GM21529 (cell line): ENCODE data around the gene ZNF3.

Experiments used
- ATAC-seq: cut with Tn5 transposase; IDR thresholded peaks from one replicate; pipeline ENCODE4 v1.9.1; 2021; ENCODE audit not compliant: unreplicated experiment

Gene ZNF3

GRCh38 chr7:100088621-100089457 lies 7.3 kb upstream of the ZNF3 start, which contains the start of gene COPS6:
Gene COPS6 (plus strand): TSS chr7:100088969. CDS start chr7:100088991, 22 bp downstream.
- peak; percentile 68 for ATAC-seq

- no peak for ATAC-seq
Observed at GRCh38 chr7:100088095-100088620, 6.6 kb upstream of the ZNF3 start.

GRCh38 chr7:100087055-100087750 lies 5.7 kb upstream of the ZNF3 start:
- no peak for ATAC-seq

GRCh38 chr7:100085515-100085914 lies 4.0 kb upstream of the ZNF3 start:
- no peak for ATAC-seq

GRCh38 chr7:100082978-100083377 lies 1.5 kb upstream of the ZNF3 start:
- no peak for ATAC-seq

GRCh38 chr7:100080907-100081534 lies 502 bp downstream of the ZNF3 start:
- ATAC-seq, result no peak

- no peak for ATAC-seq
Observed at GRCh38 chr7:100079024-100079560, 2.4 kb downstream of the ZNF3 start.

GRCh38 chr7:100077205-100077604 lies 4.3 kb downstream of the ZNF3 start:
- ATAC-seq, result no peak

- ATAC-seq, result no peak
Observed at GRCh38 chr7:100075418-100075817, 6.1 kb downstream of the ZNF3 start.

- ATAC-seq, result no peak
Observed at GRCh38 chr7:100074841-100075240, 6.7 kb downstream of the ZNF3 start.

GRCh38 chr7:100072462-100072861 lies 9.1 kb downstream of the ZNF3 start:
- ATAC-seq, result no peak

- no peak for ATAC-seq
Observed at GRCh38 chr7:100071018-100071723, 10.4 kb downstream of the ZNF3 start.

- ATAC-seq, result no peak
Observed at GRCh38 chr7:100069991-100070390, 11.5 kb downstream of the ZNF3 start.

- no peak for ATAC-seq
Observed at GRCh38 chr7:100066953-100067352, 14.6 kb downstream of the ZNF3 start.

- ATAC-seq, result no peak
Observed at GRCh38 chr7:100065452-100066186, 15.9 kb downstream of the ZNF3 start.

- ATAC-seq, result no peak
Observed at GRCh38 chr7:100064162-100064561, 17.4 kb downstream of the ZNF3 start.

- no peak for ATAC-seq
Observed at GRCh38 chr7:100063376-100063775, 18.1 kb downstream of the ZNF3 start.

- ATAC-seq, result no peak
Observed at GRCh38 chr7:100061518-100062193, 19.9 kb downstream of the ZNF3 start.

GRCh38 chr7:100059251-100059739 lies 22.2 kb downstream of the ZNF3 start:
- no peak for ATAC-seq
